Measurements from ENCODE around the gene JMJD6. TPM values are rescaled to one million over a fixed set of nuclear protein-coding genes. Genes with fewer than 3 reads are reported as not detected.
A peak's percentile ranks its signal among the peaks of the same experiment; 100 is the strongest.

Gene JMJD6
- total and polyA plus RNA-seq, 9 of the 15 experiments (the other 6 are each of a cell fraction or from before 2014, with no cell fraction given): 2.5 to 52.3 (median 36.3) TPM

DNA sequence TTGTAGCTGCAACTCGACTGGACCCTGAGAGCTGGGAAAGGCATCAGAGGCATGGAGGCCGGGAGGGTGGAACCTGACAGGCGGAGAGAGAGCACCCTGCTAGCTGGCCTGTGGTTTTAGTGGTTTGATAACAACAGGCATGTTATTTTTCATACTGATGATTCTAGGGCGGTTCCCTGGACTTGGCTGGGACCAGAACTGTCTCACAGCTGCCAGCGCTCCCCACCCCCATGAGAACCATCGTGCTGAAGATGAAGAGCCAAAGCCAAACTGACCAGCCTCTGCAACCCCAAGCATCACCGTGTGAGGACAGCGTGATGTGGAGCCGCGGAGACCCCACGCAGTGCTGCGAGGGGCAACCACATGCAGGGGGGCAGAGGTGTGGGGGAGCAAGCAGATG is 44.1 kb downstream of the JMJD6 start:
- Histone ChIP-seq H3K9ac (ENCODE audit: insufficient read depth in 1 of 2, low read depth in 2 of 2, low read length in 2 of 2) (peak overlapping the region in 1 of 2 experiments; percentile 76; a peak in 2 of 4 replicates), H3K9me1 (ENCODE audit: control insufficient read depth, insufficient read depth, low read length) (no peaks in the 10 kb centered on the region), H3K27me3 (ENCODE audit: control insufficient read depth in 2 of 2, insufficient read depth in 2 of 2, low read length in 2 of 2) (no peaks in the 10 kb centered on the region), H3K9me3 (replicated peaks; ENCODE audit: control insufficient read depth, insufficient read depth, low read depth, low read length) (no peaks in the 10 kb centered on the region), H3K79me2 (ENCODE audit: control insufficient read depth, insufficient read depth, low read length) (no peaks in the 10 kb centered on the region), H3K36me3 (ENCODE audit: control insufficient read depth, insufficient read depth, low read length) (no peaks in the 10 kb centered on the region), H3K4me1 (replicated peaks in 1 of 2; ENCODE audit: control insufficient read depth in 2 of 2, insufficient read depth in 2 of 2, low read length in 2 of 2) (peaks cover 18 to 52% of the 10 kb centered on the region in 2 experiments), H3K4me3 (no peak overlapping the region), H2AFZ (ENCODE audit: low read depth, low read length) (no peak overlapping the region), H3K4me2 (ENCODE audit: insufficient read depth, low read length) (peak overlapping the region; percentile 6; the same call in 1 of the 2 replicates), H4K20me1 (replicated peaks; ENCODE audit: control insufficient read depth, insufficient read depth, low read length) (no peaks in the 10 kb centered on the region; the same call in none of the 2 replicates), H3K27ac (ENCODE audit: extremely low read depth, low read depth, low read length) (no peak overlapping the region)
- DNase-seq (ENCODE audit: extremely low read depth in 1 of 4, low spot score in 3 of 4) (peak in 3 of 4 experiments; percentile 7 to 54 (median 40)), FAIRE-seq (peak; percentile 6), ATAC-seq (peak; percentile 18; the same call in 2 of the 3 replicates)
- intact Hi-C loops (cut with micrococcal nuclease) (loop anchor here (5.0 kb wide), 1 partner anchor 60 kb away; no protein-coding TSS in a partner anchor), in situ Hi-C loops (cut with MboI) (loop anchor here (5.0 kb wide), 1 partner anchor 160 kb away; no protein-coding TSS in a partner anchor)
- POLR2A ChIA-PET: interaction anchor here (0.5 to 2.2 kb wide), 13 partner anchors 9 to 175 kb away, joined by 3 to 18 read pairs (median 4); partner anchors contain the start of genes MFSD11 and SRSF2
- TF ChIP-seq, protein P1, sequence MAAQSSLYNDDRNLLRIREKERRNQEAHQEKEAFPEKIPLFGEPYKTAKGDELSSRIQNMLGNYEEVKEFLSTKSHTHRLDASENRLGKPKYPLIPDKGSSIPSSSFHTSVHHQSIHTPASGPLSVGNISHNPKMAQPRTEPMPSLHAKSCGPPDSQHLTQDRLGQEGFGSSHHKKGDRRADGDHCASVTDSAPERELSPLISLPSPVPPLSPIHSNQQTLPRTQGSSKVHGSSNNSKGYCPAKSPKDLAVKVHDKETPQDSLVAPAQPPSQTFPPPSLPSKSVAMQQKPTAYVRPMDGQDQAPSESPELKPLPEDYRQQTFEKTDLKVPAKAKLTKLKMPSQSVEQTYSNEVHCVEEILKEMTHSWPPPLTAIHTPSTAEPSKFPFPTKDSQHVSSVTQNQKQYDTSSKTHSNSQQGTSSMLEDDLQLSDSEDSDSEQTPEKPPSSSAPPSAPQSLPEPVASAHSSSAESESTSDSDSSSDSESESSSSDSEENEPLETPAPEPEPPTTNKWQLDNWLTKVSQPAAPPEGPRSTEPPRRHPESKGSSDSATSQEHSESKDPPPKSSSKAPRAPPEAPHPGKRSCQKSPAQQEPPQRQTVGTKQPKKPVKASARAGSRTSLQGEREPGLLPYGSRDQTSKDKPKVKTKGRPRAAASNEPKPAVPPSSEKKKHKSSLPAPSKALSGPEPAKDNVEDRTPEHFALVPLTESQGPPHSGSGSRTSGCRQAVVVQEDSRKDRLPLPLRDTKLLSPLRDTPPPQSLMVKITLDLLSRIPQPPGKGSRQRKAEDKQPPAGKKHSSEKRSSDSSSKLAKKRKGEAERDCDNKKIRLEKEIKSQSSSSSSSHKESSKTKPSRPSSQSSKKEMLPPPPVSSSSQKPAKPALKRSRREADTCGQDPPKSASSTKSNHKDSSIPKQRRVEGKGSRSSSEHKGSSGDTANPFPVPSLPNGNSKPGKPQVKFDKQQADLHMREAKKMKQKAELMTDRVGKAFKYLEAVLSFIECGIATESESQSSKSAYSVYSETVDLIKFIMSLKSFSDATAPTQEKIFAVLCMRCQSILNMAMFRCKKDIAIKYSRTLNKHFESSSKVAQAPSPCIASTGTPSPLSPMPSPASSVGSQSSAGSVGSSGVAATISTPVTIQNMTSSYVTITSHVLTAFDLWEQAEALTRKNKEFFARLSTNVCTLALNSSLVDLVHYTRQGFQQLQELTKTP (IDR thresholded peaks at IDR 0.05; ENCODE audit: low read depth in 1 of 2, partially characterized antibody in 2 of 2): no peak
- TF ChIP-seq, protein P2, sequence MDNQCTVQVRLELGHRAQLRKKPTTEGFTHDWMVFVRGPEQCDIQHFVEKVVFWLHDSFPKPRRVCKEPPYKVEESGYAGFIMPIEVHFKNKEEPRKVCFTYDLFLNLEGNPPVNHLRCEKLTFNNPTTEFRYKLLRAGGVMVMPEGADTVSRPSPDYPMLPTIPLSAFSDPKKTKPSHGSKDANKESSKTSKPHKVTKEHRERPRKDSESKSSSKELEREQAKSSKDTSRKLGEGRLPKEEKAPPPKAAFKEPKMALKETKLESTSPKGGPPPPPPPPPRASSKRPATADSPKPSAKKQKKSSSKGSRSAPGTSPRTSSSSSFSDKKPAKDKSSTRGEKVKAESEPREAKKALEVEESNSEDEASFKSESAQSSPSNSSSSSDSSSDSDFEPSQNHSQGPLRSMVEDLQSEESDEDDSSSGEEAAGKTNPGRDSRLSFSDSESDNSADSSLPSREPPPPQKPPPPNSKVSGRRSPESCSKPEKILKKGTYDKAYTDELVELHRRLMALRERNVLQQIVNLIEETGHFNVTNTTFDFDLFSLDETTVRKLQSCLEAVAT (IDR thresholded peaks at IDR 0.05): peak in 1 of 2 experiments; percentile 64; a peak in 2 of 4 replicates
- TF ChIP-seq ESRRA (IDR thresholded peaks at IDR 0.05; ENCODE audit: borderline replicate concordance, low read depth) (peak; percentile 58; the same call in 1 of the 2 replicates), KDM1A (IDR thresholded peaks at IDR 0.05) (no peak), MEIS2 (IDR thresholded peaks at IDR 0.05; ENCODE audit: partially characterized antibody) (peak; percentile 21)
- TF ChIP-seq, protein P3, sequence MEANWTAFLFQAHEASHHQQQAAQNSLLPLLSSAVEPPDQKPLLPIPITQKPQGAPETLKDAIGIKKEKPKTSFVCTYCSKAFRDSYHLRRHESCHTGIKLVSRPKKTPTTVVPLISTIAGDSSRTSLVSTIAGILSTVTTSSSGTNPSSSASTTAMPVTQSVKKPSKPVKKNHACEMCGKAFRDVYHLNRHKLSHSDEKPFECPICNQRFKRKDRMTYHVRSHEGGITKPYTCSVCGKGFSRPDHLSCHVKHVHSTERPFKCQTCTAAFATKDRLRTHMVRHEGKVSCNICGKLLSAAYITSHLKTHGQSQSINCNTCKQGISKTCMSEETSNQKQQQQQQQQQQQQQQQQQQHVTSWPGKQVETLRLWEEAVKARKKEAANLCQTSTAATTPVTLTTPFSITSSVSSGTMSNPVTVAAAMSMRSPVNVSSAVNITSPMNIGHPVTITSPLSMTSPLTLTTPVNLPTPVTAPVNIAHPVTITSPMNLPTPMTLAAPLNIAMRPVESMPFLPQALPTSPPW (CRISPR knock-in tag; IDR thresholded peaks at IDR 0.05): 0 out of 2 replicates have a peak, but pooled peaks have one; percentile 33
- TF ChIP-seq, protein P4, sequence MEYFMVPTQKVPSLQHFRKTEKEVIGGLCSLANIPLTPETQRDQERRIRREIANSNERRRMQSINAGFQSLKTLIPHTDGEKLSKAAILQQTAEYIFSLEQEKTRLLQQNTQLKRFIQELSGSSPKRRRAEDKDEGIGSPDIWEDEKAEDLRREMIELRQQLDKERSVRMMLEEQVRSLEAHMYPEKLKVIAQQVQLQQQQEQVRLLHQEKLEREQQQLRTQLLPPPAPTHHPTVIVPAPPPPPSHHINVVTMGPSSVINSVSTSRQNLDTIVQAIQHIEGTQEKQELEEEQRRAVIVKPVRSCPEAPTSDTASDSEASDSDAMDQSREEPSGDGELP (CRISPR knock-in tag; IDR thresholded peaks at IDR 0.05; ENCODE audit: borderline replicate concordance): peak; percentile 44; the same call in 1 of the 2 replicates
- WGBS (ENCODE audit: insufficient coverage, low coverage, missing lambda C conversion rate): 38% methylated on average over 12 of the region's 12 CpGs
- CTCF ChIA-PET (ENCODE audit: low intra/inter-chr PET ratio): interaction anchor here (1.0 kb wide), 2 partner anchors 32 to 142 kb away, joined by 3 read pairs; partner anchors contain the start of gene PRCD
- BruUV-seq (replicated peaks): no TSS peak
